Measurements from ENCODE around the gene EXOC7.

- no peak for TF ChIP-seq CTCF (optimal IDR thresholded peaks at IDR 0.05 in 1 of 3, IDR thresholded peaks at IDR 0.05 in 1 of 3, conservative IDR thresholded peaks at IDR 0.05 in 1 of 3; ENCODE audit: extremely low read depth in 1 of 3, insufficient read depth in 2 of 3, low read length in 3 of 3)
- no peak for TF ChIP-seq EZH2 (IDR thresholded peaks at IDR 0.05; ENCODE audit: low read length)
Measured at GRCh38 chr17:76085066-76085730, 18.4 kb downstream of the EXOC7 start.

Measured in keratinocyte (primary cell).